WERI-Rb-1 (cell line): ENCODE results near the gene EDEM1.

ENCODE experiments used
- DNase-seq: peaks from one replicate; pipeline ENCODE4 v3.0.0-alpha.2; 2020
- H3K27ac ChIP-seq: fragments of 250-450 bp; sonication (Bioruptor Pico); 2 replicates; pipeline ENCODE4 v1.5.1; 2020; ENCODE audit warnings: mild to moderate bottlenecking, moderate library complexity
- H3K27me3 ChIP-seq: fragments of 250-450 bp; sonication (Bioruptor Pico); 2 replicates; pipeline ENCODE4 v1.5.1; 2021; ENCODE audit warnings: mild to moderate bottlenecking, low read depth, moderate library complexity; ENCODE audit not compliant: insufficient read depth, severe bottlenecking
- H3K36me3 ChIP-seq: fragments of 250-450 bp; sonication (Bioruptor Pico); 2 replicates; pipeline ENCODE4 v1.5.1; 2020; ENCODE audit warnings: mild to moderate bottlenecking, moderate library complexity
- H3K4me3 ChIP-seq: 2 replicates; pipeline ENCODE4 v1.5.1; 2011; ENCODE audit warnings: low read depth, mild to moderate bottlenecking, control low read depth, low read length
- H3K9me3 ChIP-seq: fragments of 250-450 bp; sonication (Bioruptor Pico); 2 replicates; pipeline ENCODE4 v1.5.1; 2021; ENCODE audit warnings: mild to moderate bottlenecking, moderate library complexity; ENCODE audit not compliant: severe bottlenecking
- CTCF ChIP-seq: IDR thresholded peaks from 2 replicates; pipeline ENCODE4 v1.5.1; 2011; ENCODE audit warnings: low read depth, mild to moderate bottlenecking, control low read depth, inconsistent platforms, low read length

The EDEM1 gene

GRCh38 chr3:5267252-5267651 is 79.7 kb downstream of the EDEM1 start:
- no peak for DNase-seq
- Histone ChIP-seq H3K9me3 (no peaks in the 10 kb centered on the region), H3K27me3 (no peaks in the 10 kb centered on the region), H3K36me3 (no peaks in the 10 kb centered on the region), H3K27ac (no peak overlapping the region), H3K4me3 (no peak overlapping the region)
- no peak for TF ChIP-seq CTCF

GRCh38 chr3:5267889-5268288 is 80.4 kb downstream of the EDEM1 start:
- no peak for TF ChIP-seq CTCF
- no peaks in the 10 kb centered on the region for H3K36me3 ChIP-seq

More at GRCh38 chr3:5267889-5268288, 80.4 kb downstream of the EDEM1 start:
- no peaks in the 10 kb centered on the region for H3K9me3 ChIP-seq
- H3K27ac ChIP-seq, result no peak overlapping the region
- H3K27me3 ChIP-seq, result no peaks in the 10 kb centered on the region
- no peak for DNase-seq
- no peak overlapping the region for H3K4me3 ChIP-seq
